Esophagus muscularis mucosa (tissue), 3 donors: ENCODE measurements around the gene COMT.

ENCODE experiments used
- POLR2A ChIP-seq: fragments of 450-650 bp; IDR thresholded peaks from one replicate; pipeline ENCODE4 v1.6.1; 2017; ENCODE audit warnings: antibody characterized with exemption, moderate library complexity, mild to moderate bottlenecking, low read depth
- POLR2AphosphoS5 ChIP-seq, 2 donors: sonication (generic); formaldehyde crosslinking; IDR thresholded peaks; one replicate each; pipeline ENCODE4 v1.6.1; 2017; ENCODE audit warnings: antibody characterized with exemption in 2 of 2
- TF ChIP-seq, protein P1 (sequence below), 3 experiments: fragments of 200-600 bp in 2 of 3; fragments of 450-650 bp in 1 of 3; sonication (generic) in 2 of 3; IDR thresholded peaks; one replicate each; pipeline ENCODE4 v1.5.1; 2017 to 2019; ENCODE audit warnings: antibody characterized with exemption in 3 of 3, mild to moderate bottlenecking in 2 of 3, moderate library complexity in 1 of 3

GRCh38 chr22:19892257-19892879 lies 49.2 kb upstream of the COMT start:
- TF ChIP-seq, protein P1, sequence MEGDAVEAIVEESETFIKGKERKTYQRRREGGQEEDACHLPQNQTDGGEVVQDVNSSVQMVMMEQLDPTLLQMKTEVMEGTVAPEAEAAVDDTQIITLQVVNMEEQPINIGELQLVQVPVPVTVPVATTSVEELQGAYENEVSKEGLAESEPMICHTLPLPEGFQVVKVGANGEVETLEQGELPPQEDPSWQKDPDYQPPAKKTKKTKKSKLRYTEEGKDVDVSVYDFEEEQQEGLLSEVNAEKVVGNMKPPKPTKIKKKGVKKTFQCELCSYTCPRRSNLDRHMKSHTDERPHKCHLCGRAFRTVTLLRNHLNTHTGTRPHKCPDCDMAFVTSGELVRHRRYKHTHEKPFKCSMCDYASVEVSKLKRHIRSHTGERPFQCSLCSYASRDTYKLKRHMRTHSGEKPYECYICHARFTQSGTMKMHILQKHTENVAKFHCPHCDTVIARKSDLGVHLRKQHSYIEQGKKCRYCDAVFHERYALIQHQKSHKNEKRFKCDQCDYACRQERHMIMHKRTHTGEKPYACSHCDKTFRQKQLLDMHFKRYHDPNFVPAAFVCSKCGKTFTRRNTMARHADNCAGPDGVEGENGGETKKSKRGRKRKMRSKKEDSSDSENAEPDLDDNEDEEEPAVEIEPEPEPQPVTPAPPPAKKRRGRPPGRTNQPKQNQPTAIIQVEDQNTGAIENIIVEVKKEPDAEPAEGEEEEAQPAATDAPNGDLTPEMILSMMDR (IDR thresholded peaks at IDR 0.05), result no peak
- TF ChIP-seq POLR2A (no peak), POLR2AphosphoS5 (IDR thresholded peaks at IDR 0.05) (no peak)
